ENCODE results near the gene CMC2. TPM values are rescaled to one million over a fixed set of nuclear protein-coding genes. Genes with fewer than 3 reads are reported as not detected.

CMC2 gene
- total RNA-seq (2014; rRNA removed; shearing (Covaris generic)) (61.3 and 99.8 TPM in 2 replicates), total RNA-seq (2022) (89.1 and 94.5 TPM in 2 replicates), Bru-seq, nascent RNA (percentile 82 among the genes with signal in this experiment), BruChase-seq, experiment 1, labeled RNA remaining after a 6-hour chase (percentile 78 among the genes with signal in this experiment), BruChase-seq, experiment 2, labeled RNA remaining after a 2-hour chase (percentile 78 among the genes with signal in this experiment)
- long read RNA-seq, full-length matches to known transcripts: 89 of 127 reads
- long read RNA-seq, partial matches to known transcripts: 1 of 127 reads
- long read RNA-seq, other reads (novel, unspliced or antisense): 37 of 127 reads

GRCh38 chr16:81006813-81007695, at the start of gene CMC2, which contains the start of gene CENPN:
Gene CMC2, minus strand, starts transcription at chr16:81006885. Its CDS starts 9,491 bp downstream, at chr16:80997394.
Gene CENPN, plus strand, starts transcription at chr16:81007214. Its CDS starts 4,726 bp downstream, at chr16:81011940.
- Histone ChIP-seq H3K36me3 (ENCODE audit: insufficient read depth, low read length) (peaks cover 29% of the 10 kb centered on the region), H3K79me2 (ENCODE audit: insufficient read depth, low read depth, low read length) (peaks cover 92% of the 10 kb centered on the region), H3K4me1 (ENCODE audit: insufficient read depth, low read length, poor library complexity, severe bottlenecking) (peaks cover 32% of the 10 kb centered on the region), H3K4me2 (ENCODE audit: low read length) (peak within 1 kb of the TSS; percentile 95), H3K4me3 (ENCODE audit: low read depth, low read length, poor library complexity, severe bottlenecking) (peak within 1 kb of the TSS; percentile 75), H3K9me3 (ENCODE audit: low read length) (no peaks in the 10 kb centered on the region), H4K20me1 (ENCODE audit: insufficient read depth, low read length) (peaks cover 42% of the 10 kb centered on the region), H2AFZ (ENCODE audit: low read length) (peak within 1 kb of the TSS; percentile 56), H3K9me2 (ENCODE audit: insufficient read depth, low read length) (no peaks in the 10 kb centered on the region), H3K27ac (ENCODE audit: low read depth, low read length, poor library complexity, severe bottlenecking) (peak within 1 kb of the TSS; percentile 86)
- CTCF ChIA-PET (ENCODE audit: unreplicated experiment): no interaction called here
- peak; percentile 98 for DNase-seq (ENCODE audit: low spot score)
- intact Hi-C loops (cut with micrococcal nuclease; ENCODE audit: unreplicated experiment): loop anchor here (1.0 to 10.0 kb wide), 3 partner anchors 69 to 728 kb away; partner anchors contain the start of gene GCSH
- POLR2A ChIA-PET: interaction anchor here (0.7 to 1.4 kb wide), 2 partner anchors 9 to 92 kb away, joined by 5 to 6 read pairs; no protein-coding TSS in a partner anchor
- TF ChIP-seq EZH2phosphoT487 (IDR thresholded peaks at IDR 0.05; ENCODE audit: borderline replicate concordance, low read depth, low read length): no peak
- no peak for TF ChIP-seq CTCF (conservative IDR thresholded peaks at IDR 0.05; ENCODE audit: low read length)
- TSS peak; percentile 58 for BruUV-seq (replicated peaks)

DNA sequence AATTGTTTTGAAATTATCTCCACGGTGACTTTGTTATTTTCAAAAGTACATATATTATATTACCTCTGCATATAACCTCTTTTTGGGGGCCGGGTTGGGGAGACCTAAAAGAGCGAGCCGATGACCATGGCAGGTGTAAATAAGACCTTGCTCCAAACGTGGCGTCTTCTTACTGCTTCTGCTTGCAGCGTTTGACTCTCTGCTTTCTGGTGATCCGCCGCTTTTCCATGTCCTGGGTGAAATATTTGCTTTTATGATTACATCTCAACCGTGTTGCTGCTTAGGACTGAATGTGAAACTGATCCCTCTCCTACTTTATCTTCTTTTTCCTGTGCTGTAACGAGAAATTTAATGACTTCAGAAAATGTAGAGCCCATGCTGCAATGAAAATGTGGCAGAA, 47.1 kb upstream of the CMC2 start:
- H3K79me2 ChIP-seq (ENCODE audit: insufficient read depth, low read depth, low read length): no peaks in the 10 kb centered on the region
- H3K36me3 ChIP-seq (ENCODE audit: insufficient read depth, low read length): no peaks in the 10 kb centered on the region
- POLR2A ChIA-PET: no interaction called here
- no peak overlapping the region for H3K27ac ChIP-seq (ENCODE audit: low read depth, low read length, poor library complexity, severe bottlenecking)
- no peaks in the 10 kb centered on the region for H3K4me1 ChIP-seq (ENCODE audit: insufficient read depth, low read length, poor library complexity, severe bottlenecking)
- TF ChIP-seq EZH2phosphoT487 (IDR thresholded peaks at IDR 0.05; ENCODE audit: borderline replicate concordance, low read depth, low read length): no peak
- TF ChIP-seq CTCF (conservative IDR thresholded peaks at IDR 0.05; ENCODE audit: low read length): no peak
- peaks cover 15% of the 10 kb centered on the region for H3K9me3 ChIP-seq (ENCODE audit: low read length)
- H4K20me1 ChIP-seq (ENCODE audit: insufficient read depth, low read length): no peaks in the 10 kb centered on the region
- H3K4me3 ChIP-seq (ENCODE audit: low read depth, low read length, poor library complexity, severe bottlenecking): no peak overlapping the region
- no TSS peak for BruUV-seq (replicated peaks)
- CTCF ChIA-PET (ENCODE audit: unreplicated experiment): no interaction called here
- H2AFZ ChIP-seq (ENCODE audit: low read length): no peak overlapping the region
- no peak overlapping the region for H3K4me2 ChIP-seq (ENCODE audit: low read length)
- no peaks in the 10 kb centered on the region for H3K9me2 ChIP-seq (ENCODE audit: insufficient read depth, low read length)
- intact Hi-C loops (cut with micrococcal nuclease; ENCODE audit: unreplicated experiment): no loop called here
- DNase-seq (ENCODE audit: low spot score): no peak

Measured in OCI-LY7 (cell line).